ENCODE measurements around the gene ADARB1.

DNA sequence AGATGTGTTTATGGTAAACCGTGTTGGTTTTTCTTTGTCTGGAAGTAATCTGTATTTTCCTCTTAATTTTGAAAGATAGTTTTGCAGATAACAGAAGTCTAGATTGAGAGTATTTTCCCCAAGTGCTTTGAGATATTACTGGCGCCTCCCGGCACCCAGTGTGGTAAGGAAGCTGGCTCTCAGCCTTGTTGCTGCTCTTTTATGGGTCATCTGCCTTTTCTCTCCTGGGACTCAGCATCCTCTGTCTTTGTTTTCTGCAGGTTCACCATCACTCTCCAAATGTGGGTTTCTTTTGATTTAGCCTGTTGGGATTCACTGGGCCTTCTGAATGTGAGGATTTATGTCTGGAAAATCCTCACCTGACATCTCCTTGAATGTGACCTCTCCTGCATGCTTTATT lies 175.9 kb downstream of the ADARB1 start:
- TF ChIP-seq, protein P1, sequence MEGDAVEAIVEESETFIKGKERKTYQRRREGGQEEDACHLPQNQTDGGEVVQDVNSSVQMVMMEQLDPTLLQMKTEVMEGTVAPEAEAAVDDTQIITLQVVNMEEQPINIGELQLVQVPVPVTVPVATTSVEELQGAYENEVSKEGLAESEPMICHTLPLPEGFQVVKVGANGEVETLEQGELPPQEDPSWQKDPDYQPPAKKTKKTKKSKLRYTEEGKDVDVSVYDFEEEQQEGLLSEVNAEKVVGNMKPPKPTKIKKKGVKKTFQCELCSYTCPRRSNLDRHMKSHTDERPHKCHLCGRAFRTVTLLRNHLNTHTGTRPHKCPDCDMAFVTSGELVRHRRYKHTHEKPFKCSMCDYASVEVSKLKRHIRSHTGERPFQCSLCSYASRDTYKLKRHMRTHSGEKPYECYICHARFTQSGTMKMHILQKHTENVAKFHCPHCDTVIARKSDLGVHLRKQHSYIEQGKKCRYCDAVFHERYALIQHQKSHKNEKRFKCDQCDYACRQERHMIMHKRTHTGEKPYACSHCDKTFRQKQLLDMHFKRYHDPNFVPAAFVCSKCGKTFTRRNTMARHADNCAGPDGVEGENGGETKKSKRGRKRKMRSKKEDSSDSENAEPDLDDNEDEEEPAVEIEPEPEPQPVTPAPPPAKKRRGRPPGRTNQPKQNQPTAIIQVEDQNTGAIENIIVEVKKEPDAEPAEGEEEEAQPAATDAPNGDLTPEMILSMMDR (IDR thresholded peaks at IDR 0.05), result no peak
- TF ChIP-seq POLR2A (IDR thresholded peaks at IDR 0.05), result no peak
